ENCODE measurements around the gene PRDM9.

GRCh38 chr5:23482642-23483041, 24.8 kb upstream of the PRDM9 start:
- TF ChIP-seq CTCF (IDR thresholded peaks at IDR 0.05): no peak
- TF ChIP-seq POLR2A (IDR thresholded peaks at IDR 0.05): no peak

Data from esophagus squamous epithelium (tissue), 4 donors.